Astrocyte (in vitro differentiated cells and primary cell): Measurements from ENCODE around the gene NKAIN2. TPM values are rescaled to one million over a fixed set of nuclear protein-coding genes. Genes with fewer than 3 reads are reported as not detected.
"Not testable (repeated sequence)": the region's sequence is repeated elsewhere in the genome, so short reads cannot be mapped to it uniquely, and the experiment has no call there.

ENCODE experiments used
- DNase-seq: peaks from one replicate; pipeline ENCODE4 v3.0.0-alpha.2; 2010; ENCODE audit warnings: low read depth
- FAIRE-seq: peaks from 2 replicates; lab custom pipeline; 2011; peaks lifted over from hg19 to GRCh38; lab: Jason Lieb, UNC
- H2AFZ ChIP-seq: 2 replicates; pipeline ENCODE4 v1.6.0; 2012; ENCODE audit warnings: low read depth, low read length, inconsistent platforms
- H3K27ac ChIP-seq: 2 replicates; pipeline ENCODE4 v1.5.1; 2011; ENCODE audit warnings: low read depth, low read length, inconsistent platforms
- H3K27me3 ChIP-seq: 2 replicates; pipeline ENCODE4 v1.6.0; 2011; ENCODE audit warnings: low read length, inconsistent platforms; ENCODE audit not compliant: insufficient read depth
- H3K36me3 ChIP-seq: 2 replicates; pipeline ENCODE4 v1.5.1; 2011; ENCODE audit warnings: low read length, inconsistent platforms; ENCODE audit not compliant: insufficient read depth
- H3K4me1 ChIP-seq: 2 replicates; pipeline ENCODE4 v1.5.1; 2011; ENCODE audit warnings: low read length, inconsistent platforms; ENCODE audit not compliant: insufficient read depth
- H3K4me2 ChIP-seq: 2 replicates; pipeline ENCODE4 v1.6.0; 2012; ENCODE audit warnings: low read length, inconsistent platforms
- H3K4me3 ChIP-seq: 2 replicates; pipeline ENCODE4 v1.5.1; 2011; ENCODE audit warnings: low read depth, mild to moderate bottlenecking, low read length, inconsistent platforms; ENCODE audit not compliant: insufficient read depth
- H3K79me2 ChIP-seq: 2 replicates; pipeline ENCODE4 v1.6.0; 2012; ENCODE audit warnings: mild to moderate bottlenecking, low read length, inconsistent platforms; ENCODE audit not compliant: insufficient read depth
- H3K9ac ChIP-seq: 2 replicates; pipeline ENCODE4 v1.6.0; 2012; ENCODE audit warnings: mild to moderate bottlenecking, low read length, inconsistent platforms
- H3K9me3 ChIP-seq: 2 replicates; pipeline ENCODE4 v1.5.1; 2012; ENCODE audit warnings: low read depth, mild to moderate bottlenecking, low read length, inconsistent platforms; ENCODE audit not compliant: insufficient read depth
- H4K20me1 ChIP-seq: 2 replicates; pipeline ENCODE4 v1.6.0; 2012; ENCODE audit warnings: low read length, inconsistent platforms; ENCODE audit not compliant: insufficient read depth
- H3K27ac Mint-ChIP-seq: one replicate; pipeline ENCODE4 v1.8.0; 2021; ENCODE audit warnings: mild to moderate bottlenecking, mixed read lengths; ENCODE audit not compliant: unreplicated experiment
- H3K27me3 Mint-ChIP-seq: one replicate; pipeline ENCODE4 v1.8.0; 2021; ENCODE audit warnings: low read depth, mixed read lengths; ENCODE audit not compliant: unreplicated experiment
- H3K36me3 Mint-ChIP-seq: one replicate; pipeline ENCODE4 v1.8.0; 2021; ENCODE audit warnings: low read depth, mixed read lengths; ENCODE audit not compliant: unreplicated experiment
- H3K4me1 Mint-ChIP-seq: one replicate; pipeline ENCODE4 v1.8.0; 2021; ENCODE audit warnings: low read depth, mixed read lengths; ENCODE audit not compliant: unreplicated experiment
- H3K4me3 Mint-ChIP-seq: one replicate; pipeline ENCODE4 v1.8.0; 2021; ENCODE audit warnings: mild to moderate bottlenecking, moderate library complexity, mixed read lengths; ENCODE audit not compliant: unreplicated experiment
- H3K9me3 Mint-ChIP-seq: one replicate; pipeline ENCODE4 v1.8.0; 2021; ENCODE audit warnings: mild to moderate bottlenecking, mixed read lengths; ENCODE audit not compliant: unreplicated experiment
- CTCF ChIP-seq: IDR thresholded peaks from 2 replicates; pipeline ENCODE4 v1.5.1; 2011; ENCODE audit warnings: low read depth, mild to moderate bottlenecking, inconsistent platforms, low read length, moderate library complexity; ENCODE audit not compliant: insufficient read depth
- EZH2 ChIP-seq: IDR thresholded peaks from 2 replicates; pipeline ENCODE4 v1.6.1; 2012; ENCODE audit warnings: mild to moderate bottlenecking, low read length, inconsistent platforms; ENCODE audit not compliant: insufficient read depth
- total RNA-seq: library from RNA; stranded (reverse); gene quantifications from 2 replicates; pipeline ENCODE4 v1.2.1, GENCODE V29; 2021

NKAIN2 gene
- total RNA-seq, 1 donor from 2014 or later = 0.07 TPM

DNA sequence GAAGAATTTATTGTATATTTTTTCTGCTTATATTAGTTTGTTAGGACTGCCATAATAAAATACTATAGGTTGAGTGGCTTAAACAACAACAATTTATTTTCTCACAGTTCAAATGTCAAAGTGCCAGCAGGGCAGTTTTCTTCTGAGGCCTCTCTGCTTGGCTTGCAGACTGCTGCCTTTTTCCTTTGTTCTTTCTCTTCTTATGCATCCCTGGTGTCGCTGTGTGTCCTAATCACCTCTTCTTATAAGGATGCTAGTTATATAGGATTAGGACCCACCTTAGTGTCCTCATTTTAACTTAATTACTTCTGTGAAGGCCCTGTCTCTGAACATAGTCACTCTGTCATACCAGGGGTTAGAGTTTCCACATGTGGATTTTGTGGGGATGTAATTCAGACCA, 354.4 kb downstream of the NKAIN2 start:
- DNase-seq (no peak), FAIRE-seq (no peak)
- no peak overlapping the region for H2AFZ ChIP-seq
- no peaks in the 10 kb centered on the region for H3K4me1 Mint-ChIP-seq
- H3K4me3 ChIP-seq = no peak overlapping the region
- no peak overlapping the region for H3K27ac ChIP-seq
- no peak overlapping the region for H3K27ac Mint-ChIP-seq
- TF ChIP-seq CTCF (no peak), EZH2 (no peak)
- no peaks in the 10 kb centered on the region for H3K9me3 ChIP-seq
- no peaks in the 10 kb centered on the region for H3K4me1 ChIP-seq
- H3K36me3 ChIP-seq = no peaks in the 10 kb centered on the region
- H3K27me3 ChIP-seq = no peaks in the 10 kb centered on the region
- no peaks in the 10 kb centered on the region for H3K79me2 ChIP-seq
- no peaks in the 10 kb centered on the region for H4K20me1 ChIP-seq
- H3K4me2 ChIP-seq = no peak overlapping the region
- H3K27me3 Mint-ChIP-seq = no peaks in the 10 kb centered on the region
- H3K36me3 Mint-ChIP-seq = no peaks in the 10 kb centered on the region
- no peak overlapping the region for H3K4me3 Mint-ChIP-seq
- H3K9ac ChIP-seq = no peak overlapping the region
- H3K9me3 Mint-ChIP-seq = no peaks in the 10 kb centered on the region

- Mint-ChIP-seq H3K4me1 (no peaks in the 10 kb centered on the region), H3K4me3 (no peak overlapping the region), H3K27ac (no peak overlapping the region), H3K27me3 (no peaks in the 10 kb centered on the region), H3K9me3 (no peaks in the 10 kb centered on the region), H3K36me3 (no peaks in the 10 kb centered on the region)
- Histone ChIP-seq H4K20me1 (no peaks in the 10 kb centered on the region), H2AFZ (no peak overlapping the region), H3K4me1 (no peaks in the 10 kb centered on the region), H3K9me3 (no peaks in the 10 kb centered on the region), H3K4me2 (no peak overlapping the region), H3K4me3 (no peak overlapping the region), H3K79me2 (no peaks in the 10 kb centered on the region), H3K27ac (no peak overlapping the region), H3K9ac (no peak overlapping the region), H3K36me3 (no peaks in the 10 kb centered on the region), H3K27me3 (no peaks in the 10 kb centered on the region)
- no peak for TF ChIP-seq CTCF
- no peak for TF ChIP-seq EZH2
- DNase-seq (no peak), FAIRE-seq (no peak)
These were observed 360.0 kb downstream of the NKAIN2 start for GRCh38 chr6:124163676-124164075.

GRCh38 chr6:124164343-124164742, 360.7 kb downstream of the NKAIN2 start:
- H3K27ac Mint-ChIP-seq = no peak overlapping the region
- no peaks in the 10 kb centered on the region for H3K36me3 Mint-ChIP-seq
- H3K4me3 Mint-ChIP-seq = no peak overlapping the region
- Histone ChIP-seq H3K9ac (no peak overlapping the region), H4K20me1 (no peaks in the 10 kb centered on the region), H3K4me2 (no peak overlapping the region), H3K9me3 (no peaks in the 10 kb centered on the region), H3K36me3 (no peaks in the 10 kb centered on the region), H3K27ac (no peak overlapping the region), H3K79me2 (no peaks in the 10 kb centered on the region), H3K27me3 (no peaks in the 10 kb centered on the region), H2AFZ (no peak overlapping the region), H3K4me3 (no peak overlapping the region), H3K4me1 (no peaks in the 10 kb centered on the region)
- no peak for TF ChIP-seq CTCF
- no peak for TF ChIP-seq EZH2
- H3K9me3 Mint-ChIP-seq = no peaks in the 10 kb centered on the region
- DNase-seq (no peak), FAIRE-seq (no peak)
- H3K27me3 Mint-ChIP-seq = no peaks in the 10 kb centered on the region
- H3K4me1 Mint-ChIP-seq = no peaks in the 10 kb centered on the region

DNA sequence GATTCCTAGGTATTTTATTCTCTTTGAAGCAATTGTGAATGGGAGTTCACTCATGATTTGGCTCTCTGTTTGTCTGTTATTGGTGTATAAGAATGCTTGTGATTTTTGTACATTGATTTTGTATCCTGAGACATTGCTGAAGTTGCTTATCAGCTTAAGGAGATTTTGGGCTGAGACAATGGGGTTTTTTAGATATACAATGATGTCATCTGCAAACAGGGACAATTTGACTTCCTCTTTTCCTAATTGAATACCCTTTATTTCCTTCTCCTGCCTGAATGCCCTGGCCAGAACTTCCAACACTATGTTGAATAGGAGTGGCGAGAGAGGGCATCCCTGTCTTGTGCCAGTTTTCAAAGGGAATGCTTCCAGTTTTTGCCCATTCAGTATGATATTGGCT, 363.6 kb downstream of the NKAIN2 start:
- not testable (repeated sequence) for H3K4me1 Mint-ChIP-seq, H3K9me3 ChIP-seq, H3K27ac Mint-ChIP-seq, H3K4me1 ChIP-seq, H3K4me2 ChIP-seq, H3K36me3 Mint-ChIP-seq, H2AFZ ChIP-seq, FAIRE-seq, H3K9me3 Mint-ChIP-seq, H3K27me3 Mint-ChIP-seq, H3K27ac ChIP-seq, H3K36me3 ChIP-seq, H3K4me3 Mint-ChIP-seq, H3K4me3 ChIP-seq, H3K27me3 ChIP-seq, H3K9ac ChIP-seq, H4K20me1 ChIP-seq, H3K79me2 ChIP-seq, DNase-seq
